Globus pallidus (tissue), 1 donor: ENCODE data around the gene ARMC2.
"Not testable (repeated sequence)": the region's sequence is repeated elsewhere in the genome, so short reads cannot be mapped to it uniquely, and the experiment has no call there.

Experiments
- DNase-seq: peaks from one replicate; pipeline ENCODE4 v3.0.0-alpha.2; 2015; ENCODE audit warnings: low spot score

The ARMC2 gene

DNA sequence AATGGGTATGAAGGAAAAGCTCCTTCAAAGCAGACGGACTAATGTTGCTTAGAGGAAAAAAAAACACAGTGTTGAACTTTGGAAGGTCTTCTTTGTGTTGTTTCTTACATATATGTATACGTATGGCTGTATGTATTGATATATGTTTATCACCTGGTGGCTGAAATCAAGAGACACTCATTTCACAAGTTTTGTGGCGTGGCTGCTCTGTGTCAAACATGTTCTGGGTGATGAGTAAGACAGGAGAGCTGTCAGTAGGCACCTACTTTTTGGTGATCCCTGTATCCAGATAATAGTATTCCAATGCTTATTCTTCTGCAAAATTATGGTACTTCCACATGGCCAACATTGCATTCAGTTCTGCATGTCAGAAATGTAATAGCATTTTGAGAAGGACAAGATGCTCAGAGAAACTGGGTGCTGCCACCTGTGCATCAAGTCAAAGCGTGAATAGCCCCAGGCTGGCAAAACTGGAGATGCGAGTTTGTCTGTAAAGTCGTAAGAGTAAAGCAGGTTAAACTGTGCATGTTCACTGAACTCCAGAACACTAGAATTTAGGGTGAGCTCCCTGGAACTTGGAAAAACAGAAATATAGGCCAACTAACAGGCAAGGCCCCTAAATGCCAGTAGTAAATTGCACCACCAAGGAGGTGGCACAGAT is 67.9 kb downstream of the ARMC2 start:
- DNase-seq: no peak

DNA sequence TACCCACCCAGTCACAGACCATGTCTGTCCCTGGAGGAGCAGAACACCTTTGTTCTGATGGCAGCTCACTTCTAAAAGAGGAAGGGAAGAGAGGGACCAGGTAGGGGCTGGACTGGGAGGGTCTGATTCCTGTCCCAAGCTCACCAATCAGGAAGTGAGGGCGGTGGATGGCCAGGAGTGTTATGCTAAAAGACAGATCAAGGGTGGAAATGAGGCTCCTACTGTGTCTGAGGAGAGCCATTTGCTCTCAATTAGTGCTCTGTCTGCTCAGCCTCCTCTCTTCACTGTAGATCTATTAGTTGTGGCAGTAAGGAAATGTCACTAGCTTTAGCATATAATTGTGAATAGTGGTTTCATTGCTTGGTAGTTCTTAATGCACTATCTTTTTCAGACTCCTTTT is 72.5 kb downstream of the ARMC2 start:
- DNase-seq: no peak

DNA sequence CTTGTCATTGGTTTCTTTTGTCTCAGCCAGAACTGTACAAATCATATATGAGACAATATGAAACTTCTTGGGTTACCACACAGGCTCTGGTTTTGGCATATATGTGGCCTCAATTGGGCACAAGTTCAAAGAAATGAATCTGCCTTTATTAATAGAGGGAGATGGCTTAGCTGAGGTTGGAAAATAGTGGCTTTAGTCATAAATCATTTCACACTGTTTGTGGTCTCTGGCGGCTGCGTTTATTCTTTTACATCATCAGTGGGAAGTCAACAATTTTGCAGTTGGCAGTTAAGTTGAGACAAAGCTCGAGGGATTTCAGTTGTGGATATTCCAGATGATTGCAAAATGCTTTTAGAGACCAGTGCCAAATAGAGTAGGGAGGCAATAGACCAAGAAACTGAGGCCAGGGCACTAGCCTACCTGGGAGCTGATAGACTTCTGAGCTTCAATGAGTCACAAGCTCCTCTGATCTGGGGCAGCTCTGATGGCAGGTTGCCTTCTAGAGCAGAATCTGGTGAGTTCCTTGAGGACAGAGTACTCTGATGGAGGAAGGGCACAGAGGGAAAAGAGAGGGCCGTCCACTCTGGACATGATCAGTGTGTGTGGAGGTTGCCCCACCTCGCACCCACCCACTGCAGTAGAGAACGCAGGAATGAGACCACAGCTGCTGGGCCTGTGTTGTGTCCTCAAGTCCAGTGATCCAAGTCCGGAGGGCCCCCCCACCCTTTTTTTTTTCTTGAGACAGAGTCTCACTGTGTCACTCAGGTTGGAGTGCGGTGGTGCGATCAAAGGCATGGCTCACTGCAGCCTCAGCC is 73.5 kb downstream of the ARMC2 start:
- no peak for DNase-seq

DNA sequence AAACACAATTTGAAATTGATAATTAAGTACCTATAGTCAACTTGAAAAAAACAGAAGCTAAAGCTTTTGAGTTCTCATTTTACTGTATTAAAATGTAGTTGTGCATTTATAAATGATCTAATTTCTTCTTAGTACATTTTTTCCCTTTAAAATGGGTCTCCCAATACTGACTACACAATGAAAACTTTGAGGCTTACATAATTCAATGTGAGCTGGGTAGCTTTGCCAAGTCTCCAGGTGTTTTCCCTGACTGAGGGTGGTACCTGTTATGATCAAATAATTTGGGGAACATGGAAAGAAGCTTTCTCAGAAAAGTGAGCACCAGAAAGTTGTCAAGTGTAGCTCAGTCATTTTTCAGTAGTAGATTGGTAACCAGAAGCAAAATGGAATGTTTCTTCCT is 74.3 kb downstream of the ARMC2 start:
- no peak for DNase-seq

DNA sequence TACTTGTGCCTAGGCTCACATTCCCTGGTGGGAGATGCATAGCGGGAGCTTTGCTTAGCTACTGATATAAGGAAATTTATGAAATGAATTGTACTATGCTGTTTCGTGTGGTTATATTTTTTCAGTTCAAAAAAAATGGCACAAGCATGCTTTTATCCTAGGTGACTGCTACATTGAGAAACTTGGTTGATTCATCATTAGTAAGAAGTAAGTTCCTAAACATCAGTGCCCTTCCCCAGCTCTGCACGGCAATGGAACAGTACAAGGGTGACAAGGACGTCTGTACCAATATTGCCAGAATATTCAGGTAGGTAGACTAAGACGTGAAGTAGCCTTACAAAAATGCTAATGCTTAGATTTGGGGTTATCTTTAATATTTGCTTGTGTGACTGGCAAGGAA is 79.7 kb downstream of the ARMC2 start:
- no peak for DNase-seq

DNA sequence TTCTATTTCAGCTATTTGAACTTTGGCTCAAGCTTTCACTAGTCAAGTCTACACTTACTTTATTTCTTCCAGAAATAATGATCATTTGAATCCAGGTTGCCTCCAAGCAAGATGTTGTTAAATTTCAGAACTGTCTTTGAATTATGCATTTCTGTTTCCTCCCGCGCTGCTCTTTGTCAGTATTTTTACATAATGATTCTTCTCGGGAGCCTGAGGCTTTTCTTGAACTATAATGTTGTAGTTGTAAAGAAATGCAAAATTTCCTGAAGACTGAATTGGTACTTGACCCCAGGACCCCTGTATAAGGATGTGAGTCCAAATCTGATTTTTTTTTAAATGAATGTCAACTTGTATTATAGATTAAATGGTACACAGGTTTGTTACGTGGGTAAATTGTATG is 80.4 kb downstream of the ARMC2 start:
- no peak for DNase-seq

DNA sequence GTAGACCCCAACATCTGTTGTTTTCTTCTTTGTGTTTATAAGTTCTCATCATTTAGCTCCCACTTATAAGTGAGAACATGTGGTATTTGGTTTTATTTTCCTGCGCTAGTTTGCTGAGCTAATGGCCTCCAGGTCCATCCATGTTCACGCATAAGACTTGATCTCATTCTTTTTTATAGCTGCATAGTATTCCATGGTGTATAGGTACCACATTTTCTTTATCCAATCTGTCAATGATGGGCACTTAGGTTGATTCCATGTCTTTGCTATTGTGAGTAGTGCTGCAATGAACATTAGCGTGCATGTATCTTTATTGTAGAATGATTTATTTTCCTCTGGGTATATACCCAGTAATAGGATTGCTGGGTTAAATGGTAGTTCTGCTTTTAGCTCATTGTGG is 82.9 kb downstream of the ARMC2 start:
- DNase-seq: not testable (repeated sequence)

DNA sequence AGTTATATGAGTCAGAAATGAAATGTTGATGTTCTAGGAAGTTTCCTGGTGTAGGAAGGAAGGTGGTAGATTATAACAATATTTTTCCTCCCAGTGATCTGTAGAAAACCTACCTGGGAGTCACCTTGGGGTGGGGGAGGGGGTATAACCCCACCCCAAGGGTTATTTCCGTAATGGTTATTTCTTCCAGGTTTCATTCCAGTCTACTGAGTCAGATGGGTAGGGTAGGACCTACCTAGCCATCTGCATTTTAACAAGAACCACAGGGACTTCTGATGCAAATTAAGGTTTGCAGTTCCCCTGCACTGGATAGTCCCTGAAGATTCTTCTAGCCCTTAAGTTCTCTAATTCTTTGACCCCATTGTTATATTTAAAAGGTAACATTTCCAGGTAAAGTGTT is 88.9 kb downstream of the ARMC2 start:
- no peak for DNase-seq

DNA sequence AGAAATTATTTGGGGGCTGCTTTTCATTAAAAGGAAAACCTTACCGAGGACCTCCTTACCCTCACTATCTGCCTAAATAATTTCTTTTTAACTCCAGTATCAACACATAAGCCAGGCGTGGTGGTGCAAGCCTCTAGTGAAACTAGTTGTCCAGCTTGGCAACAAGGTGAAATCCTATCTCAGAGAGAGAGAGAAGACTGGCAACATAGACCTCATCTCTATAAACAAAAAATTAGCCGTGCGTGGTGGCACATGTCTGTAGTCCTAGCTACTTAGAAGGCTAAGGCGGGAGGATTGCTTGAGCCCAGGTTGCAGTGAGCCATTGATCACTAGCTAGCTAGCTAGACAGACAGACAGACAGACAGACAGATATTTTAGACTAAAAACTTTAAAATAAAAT is 92.5 kb downstream of the ARMC2 start:
- DNase-seq: no peak

DNA sequence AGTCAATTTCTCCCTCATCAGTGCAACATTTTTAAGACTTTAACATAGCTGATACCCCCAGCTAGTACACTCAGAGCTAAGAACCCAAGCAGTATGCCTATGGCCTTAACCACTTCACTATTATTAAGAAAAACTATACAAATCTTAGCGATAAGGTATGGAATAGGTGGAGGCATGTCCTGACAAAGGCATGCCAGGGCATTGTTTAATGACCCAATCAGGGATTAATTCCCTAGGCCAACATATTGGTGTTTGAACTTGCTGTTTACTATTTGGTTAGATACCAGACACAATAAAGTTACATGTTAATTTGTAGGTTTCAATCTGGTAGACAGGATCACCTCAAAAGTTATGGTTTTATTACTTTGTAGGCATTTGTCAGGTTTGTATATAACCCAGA is 93.1 kb downstream of the ARMC2 start:
- DNase-seq: no peak

DNA sequence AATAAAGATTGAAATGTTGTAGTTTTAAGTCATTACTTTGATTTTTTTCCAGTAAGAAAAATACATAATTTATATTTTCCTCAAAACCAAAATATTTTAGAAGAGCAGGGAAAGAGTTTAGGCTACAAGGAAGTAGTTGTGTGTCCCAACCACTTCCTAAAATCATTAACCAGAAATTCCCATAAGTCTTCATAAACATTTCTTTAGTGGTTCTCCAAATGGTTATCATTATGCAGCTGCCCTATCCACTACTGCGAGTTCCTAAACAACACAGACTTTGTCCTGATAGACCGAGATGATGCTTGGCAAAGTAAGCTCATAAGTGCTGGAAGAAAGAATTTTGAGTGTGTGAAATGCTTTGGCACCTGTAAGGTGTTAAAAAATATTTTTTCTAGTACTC is 93.6 kb downstream of the ARMC2 start:
- no peak for DNase-seq

DNA sequence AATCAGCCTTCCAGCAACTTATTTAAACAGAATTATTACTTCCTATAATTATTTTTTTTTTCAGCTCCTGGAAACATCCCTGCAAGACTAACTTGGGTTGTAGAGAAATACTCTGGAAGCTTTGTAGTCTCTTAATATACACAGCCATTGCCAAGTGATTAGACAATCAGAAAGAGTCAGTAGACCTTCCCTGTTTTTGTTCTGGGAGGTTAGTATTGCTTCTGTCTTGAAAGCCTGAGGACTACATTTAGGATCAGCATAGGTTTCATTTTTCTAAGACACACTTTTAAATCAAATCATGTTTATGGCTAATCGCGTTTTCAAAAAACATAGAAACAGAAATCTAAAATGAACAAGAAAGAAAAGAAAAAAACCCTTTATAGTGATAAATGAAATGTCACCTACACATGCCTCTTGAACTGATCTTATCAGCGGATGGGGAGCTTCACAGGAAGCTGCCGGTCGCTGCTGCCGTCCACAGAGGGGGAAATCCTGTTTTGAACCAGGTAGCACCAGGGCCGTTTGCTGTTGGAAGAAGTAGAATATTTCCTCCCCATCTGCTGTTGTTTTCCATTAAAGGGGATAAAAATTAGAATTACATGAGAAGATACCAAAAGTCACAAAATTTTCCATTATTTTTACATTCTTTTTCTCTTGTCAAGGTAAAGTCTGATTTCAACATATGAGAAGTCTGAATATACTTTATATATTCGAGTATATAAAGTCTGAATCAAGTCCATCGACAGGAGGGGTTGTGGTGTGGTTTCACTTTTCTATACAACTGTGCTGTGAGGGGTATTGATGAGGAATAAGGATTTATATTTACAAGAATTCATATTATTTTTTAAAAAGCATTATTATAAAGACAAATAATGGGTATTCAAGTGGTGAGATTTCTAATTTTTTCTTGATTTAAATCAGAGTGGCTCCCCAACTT is 94.6 kb downstream of the ARMC2 start:
- no peak for DNase-seq

DNA sequence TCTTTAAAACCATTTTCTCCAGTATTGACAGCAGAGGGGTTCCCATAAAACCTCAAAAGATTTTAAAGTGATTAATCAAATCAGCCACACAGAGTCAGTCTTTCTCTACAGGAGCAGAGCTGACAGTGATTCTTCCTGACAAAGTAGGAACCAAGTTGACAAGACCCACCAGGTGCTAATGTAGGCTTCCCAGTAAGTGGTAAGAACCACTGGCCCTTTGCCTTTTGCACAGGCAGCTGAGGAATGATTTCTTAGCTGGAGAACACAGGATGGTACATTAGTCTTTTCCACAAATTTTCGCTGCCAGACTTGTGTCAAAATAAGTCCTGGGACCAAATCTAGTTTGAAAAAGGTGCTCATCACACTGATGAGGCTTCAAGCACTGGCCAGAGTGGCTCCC is 95.8 kb downstream of the ARMC2 start:
- no peak for DNase-seq

DNA sequence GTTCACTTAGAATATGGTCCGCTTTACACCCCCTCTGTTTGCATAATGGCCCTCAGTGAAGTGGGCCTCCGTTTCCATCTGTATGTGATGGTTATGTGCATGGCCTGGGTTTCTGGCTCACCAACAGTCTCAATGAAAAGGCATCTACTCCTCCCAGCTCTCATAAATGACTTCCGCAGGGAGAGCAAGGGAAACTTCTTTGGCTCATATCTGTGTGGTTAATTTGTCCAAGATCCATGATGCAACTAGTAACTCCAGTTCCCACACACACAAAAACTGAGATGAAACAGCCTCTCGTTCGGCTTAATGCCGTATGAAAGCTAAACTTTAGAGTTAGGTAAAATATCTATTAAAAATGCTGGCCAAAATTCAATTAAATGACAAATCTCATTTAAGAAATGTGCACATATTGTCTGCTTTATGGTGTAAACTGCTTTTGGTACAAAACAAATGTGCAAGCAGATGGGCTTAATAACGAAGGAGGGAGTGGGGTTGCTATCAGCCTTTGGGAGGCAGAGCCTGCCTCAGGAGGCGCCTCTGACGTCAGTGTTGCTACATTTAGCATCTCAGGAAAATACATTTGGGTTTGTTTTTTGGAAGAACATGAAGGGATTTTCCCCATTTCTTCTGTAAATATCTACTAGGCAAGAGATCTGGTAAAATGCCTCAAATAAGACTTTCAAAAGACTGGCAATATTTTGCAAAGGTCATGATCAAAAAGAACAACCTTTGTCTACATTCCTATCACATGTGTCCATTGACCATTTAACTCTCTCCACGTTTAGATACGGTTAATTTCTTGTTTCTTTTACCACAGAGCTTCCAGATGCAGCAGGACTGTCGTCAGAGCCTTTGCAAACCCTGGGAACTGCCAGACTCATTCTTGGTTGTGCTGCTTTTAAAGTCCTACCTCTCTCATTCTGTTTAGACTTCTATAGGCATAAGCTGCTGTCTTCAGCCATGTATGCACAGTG is 96.8 kb downstream of the ARMC2 start:
- peak; percentile 24 for DNase-seq

DNA sequence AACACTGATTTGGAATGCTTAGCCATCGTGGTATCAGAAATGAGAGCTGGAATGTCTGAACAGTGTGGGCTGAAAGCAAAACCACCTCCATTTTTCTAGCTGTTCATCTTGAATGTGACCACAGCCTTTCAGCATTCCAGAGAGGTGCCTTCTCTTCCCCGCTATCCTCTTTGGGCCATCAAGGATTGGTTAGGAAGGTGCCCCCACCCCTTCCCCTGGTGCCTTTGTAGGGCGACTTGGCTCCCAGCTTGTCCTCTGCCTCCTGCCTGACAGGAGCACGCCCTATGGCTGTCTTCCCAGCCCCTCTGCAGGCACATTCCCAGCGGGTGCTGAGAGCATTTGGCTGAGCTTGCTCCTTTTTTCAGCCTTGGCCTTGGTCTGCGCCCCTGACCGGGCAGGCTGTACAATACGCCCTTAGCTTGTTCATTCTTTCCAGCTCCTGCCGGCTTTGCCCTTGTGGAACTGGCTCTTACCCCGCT is 97.5 kb downstream of the ARMC2 start:
- peak; percentile 74 for DNase-seq

DNA sequence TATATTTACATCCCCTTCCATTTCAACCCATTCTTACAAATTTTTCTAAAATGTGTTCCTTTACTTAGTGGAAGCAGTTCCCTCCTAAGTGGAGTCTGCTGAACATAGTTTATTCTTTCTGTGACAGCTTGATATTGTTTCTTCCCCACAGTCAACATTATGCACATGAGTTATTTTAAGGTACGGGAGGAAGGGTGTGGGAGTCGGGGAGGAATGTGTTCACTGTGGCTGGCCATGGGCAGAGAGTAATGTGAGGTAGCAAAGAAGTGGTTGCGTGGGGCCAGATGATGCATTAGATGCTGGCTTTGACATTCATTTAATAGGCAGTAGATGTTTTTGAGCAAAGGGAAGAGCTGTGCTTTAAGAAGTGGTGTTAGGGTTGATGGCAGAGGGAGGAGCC is 98.5 kb downstream of the ARMC2 start:
- no peak for DNase-seq

DNA sequence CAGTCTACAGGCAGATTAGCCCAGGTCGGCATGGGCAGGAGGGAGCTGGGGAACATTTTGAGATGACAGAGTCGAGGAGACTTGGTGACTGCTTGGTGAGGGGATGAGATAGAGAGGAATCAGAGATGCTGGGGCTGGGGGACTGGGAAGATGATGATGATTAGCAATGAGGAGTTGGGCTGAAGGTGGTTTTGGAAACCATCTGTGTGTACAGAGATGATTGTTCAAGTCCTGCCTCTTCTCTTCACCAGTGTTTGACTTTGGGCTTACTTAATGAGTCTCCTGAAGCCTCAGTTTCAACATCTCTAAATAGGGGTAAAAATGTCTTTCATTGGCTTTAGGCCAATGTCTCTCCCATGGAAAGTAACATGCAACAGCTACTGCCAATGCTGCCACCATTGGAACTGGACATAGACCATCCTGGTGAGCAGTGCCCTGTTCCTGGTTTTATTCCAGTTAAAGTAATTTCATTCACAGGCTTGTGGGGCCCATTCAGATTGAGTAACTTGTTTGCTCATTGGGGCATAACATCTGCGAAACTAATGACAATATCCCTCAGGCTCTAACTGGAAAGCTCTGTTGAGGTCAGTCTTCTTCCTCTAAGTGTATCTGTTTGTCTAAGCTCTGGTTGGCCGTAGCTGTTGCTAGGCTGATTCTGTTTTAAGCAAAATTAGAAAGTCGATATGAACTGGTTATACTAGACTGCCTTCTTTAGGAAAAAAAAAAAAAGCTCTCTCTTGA is 99.1 kb downstream of the ARMC2 start:
- no peak for DNase-seq

DNA sequence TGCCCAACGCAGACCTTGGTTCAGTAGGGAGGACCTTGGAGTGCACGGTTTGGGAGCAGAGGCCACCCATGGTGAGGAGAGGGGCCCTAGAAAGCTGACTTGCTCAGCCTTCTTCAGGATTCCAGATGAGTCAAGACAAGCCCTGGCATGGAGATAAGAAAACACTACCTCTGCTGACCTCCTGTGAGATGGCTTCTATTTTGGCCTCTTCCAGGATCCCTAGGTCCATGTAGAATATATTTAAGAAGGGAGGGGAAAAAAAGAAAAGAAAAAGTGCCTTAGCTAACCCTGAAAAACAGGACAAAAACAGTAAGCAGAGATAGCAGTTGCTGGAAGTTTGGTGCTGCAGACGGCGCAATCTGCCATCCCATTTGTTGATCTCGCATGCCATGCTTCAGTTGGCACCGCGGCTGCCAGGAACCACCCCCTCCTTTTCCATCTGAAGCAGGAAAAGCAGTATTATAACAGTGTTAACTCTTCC is 100.0 kb downstream of the ARMC2 start:
- no peak for DNase-seq

DNA sequence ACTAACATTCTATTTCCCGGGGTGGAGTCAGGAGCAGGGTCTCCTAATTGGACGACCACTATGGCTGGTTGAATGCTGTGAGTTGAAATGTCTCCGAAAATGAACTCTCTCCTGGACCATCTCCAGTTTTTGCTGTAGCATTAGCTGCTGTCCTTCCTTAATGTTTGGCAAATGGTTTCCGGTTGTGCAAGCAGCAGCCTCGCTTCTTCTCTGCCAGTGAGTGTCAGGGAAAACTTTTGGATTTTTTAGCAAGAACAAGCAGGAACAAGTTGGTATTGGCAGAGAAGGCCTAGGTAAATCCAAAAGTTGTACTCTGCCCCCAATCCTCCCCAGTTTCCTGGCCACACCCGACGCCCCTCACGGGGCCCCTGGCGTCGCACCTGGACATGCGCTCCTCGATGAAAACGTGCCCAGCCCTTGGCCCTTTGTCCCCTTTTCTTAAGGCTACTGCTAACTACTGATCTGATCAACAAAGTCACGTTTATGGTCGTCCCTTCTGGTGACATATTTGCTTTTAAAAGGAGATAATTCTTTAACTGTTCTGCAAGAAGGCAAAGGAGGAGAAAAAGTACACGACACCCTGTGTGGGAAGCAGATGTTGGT is 103.2 kb downstream of the ARMC2 start:
- DNase-seq: no peak
